ENCODE results near the gene RABIF. TPM values are rescaled to one million over a fixed set of nuclear protein-coding genes. Genes with fewer than 3 reads are reported as not detected.
"Not testable (repeated sequence)": the region's sequence is repeated elsewhere in the genome, so short reads cannot be mapped to it uniquely, and the experiment has no call there.

The RABIF gene
- total RNA-seq, 2 experiments from 2014 or later, result 7.8 TPM

- Histone ChIP-seq H3K27ac (ENCODE audit: low read depth, low read length, poor library complexity, severe bottlenecking) (no peak overlapping the region), H2AFZ (ENCODE audit: low read length) (no peak overlapping the region), H3K36me3 (ENCODE audit: insufficient read depth, low read length) (peaks cover 90% of the 10 kb centered on the region), H4K20me1 (ENCODE audit: insufficient read depth, low read length) (no peaks in the 10 kb centered on the region), H3K4me1 (ENCODE audit: insufficient read depth, low read length, poor library complexity, severe bottlenecking) (no peaks in the 10 kb centered on the region), H3K9me3 (ENCODE audit: low read length) (no peaks in the 10 kb centered on the region), H3K79me2 (ENCODE audit: insufficient read depth, low read depth, low read length) (no peaks in the 10 kb centered on the region), H3K4me3 (ENCODE audit: low read depth, low read length, poor library complexity, severe bottlenecking) (no peak overlapping the region), H3K9me2 (ENCODE audit: insufficient read depth, low read length) (no peaks in the 10 kb centered on the region), H3K4me2 (ENCODE audit: low read length) (no peak overlapping the region)
- TF ChIP-seq CTCF (conservative IDR thresholded peaks at IDR 0.05; ENCODE audit: low read length) (no peak), EZH2phosphoT487 (IDR thresholded peaks at IDR 0.05; ENCODE audit: borderline replicate concordance, low read depth, low read length) (no peak)
- BruUV-seq (replicated peaks), result TSS peak; percentile 33
- intact Hi-C loops (cut with micrococcal nuclease; ENCODE audit: unreplicated experiment), result no loop called here
- ChIA-PET CTCF (ENCODE audit: unreplicated experiment) (no interaction called here), POLR2A (interaction anchor here (0.6 to 1.7 kb wide), 2 partner anchors 21 to 71 kb away, joined by 3 to 4 read pairs; partner anchors contain the start of gene RABIF)
- no peak for DNase-seq (ENCODE audit: low spot score)
Measured at GRCh38 chr1:202909494-202909893, 20.5 kb upstream of the RABIF start.

- CTCF ChIA-PET (ENCODE audit: unreplicated experiment), result no interaction called here
- Histone ChIP-seq H4K20me1 (ENCODE audit: insufficient read depth, low read length) (no peaks in the 10 kb centered on the region), H3K9me3 (ENCODE audit: low read length) (no peaks in the 10 kb centered on the region), H3K79me2 (ENCODE audit: insufficient read depth, low read depth, low read length) (no peaks in the 10 kb centered on the region), H2AFZ (ENCODE audit: low read length) (no peak overlapping the region), H3K4me3 (ENCODE audit: low read depth, low read length, poor library complexity, severe bottlenecking) (no peak overlapping the region), H3K9me2 (ENCODE audit: insufficient read depth, low read length) (no peaks in the 10 kb centered on the region), H3K4me1 (ENCODE audit: insufficient read depth, low read length, poor library complexity, severe bottlenecking) (no peaks in the 10 kb centered on the region), H3K27ac (ENCODE audit: low read depth, low read length, poor library complexity, severe bottlenecking) (no peak overlapping the region), H3K4me2 (ENCODE audit: low read length) (no peak overlapping the region), H3K36me3 (ENCODE audit: insufficient read depth, low read length) (peaks cover 90% of the 10 kb centered on the region)
- TF ChIP-seq EZH2phosphoT487 (IDR thresholded peaks at IDR 0.05; ENCODE audit: borderline replicate concordance, low read depth, low read length) (no peak), CTCF (conservative IDR thresholded peaks at IDR 0.05; ENCODE audit: low read length) (no peak)
- no peak for DNase-seq (ENCODE audit: low spot score)
- POLR2A ChIA-PET, result interaction anchor here (1.7 kb wide), 1 partner anchor 20 kb away, joined by 4 read pairs; the partner anchor contains the start of gene RABIF
- no TSS peak for BruUV-seq (replicated peaks)
- intact Hi-C loops (cut with micrococcal nuclease; ENCODE audit: unreplicated experiment), result no loop called here
Measured at GRCh38 chr1:202908998-202909397, 20.0 kb upstream of the RABIF start.

GRCh38 chr1:202905331-202905730 is 16.4 kb upstream of the RABIF start:
- Histone ChIP-seq H4K20me1 (ENCODE audit: insufficient read depth, low read length) (no peaks in the 10 kb centered on the region), H3K79me2 (ENCODE audit: insufficient read depth, low read depth, low read length) (no peaks in the 10 kb centered on the region), H3K4me2 (ENCODE audit: low read length) (no peak overlapping the region), H3K27ac (ENCODE audit: low read depth, low read length, poor library complexity, severe bottlenecking) (no peak overlapping the region), H3K9me3 (ENCODE audit: low read length) (no peaks in the 10 kb centered on the region), H2AFZ (ENCODE audit: low read length) (no peak overlapping the region), H3K4me1 (ENCODE audit: insufficient read depth, low read length, poor library complexity, severe bottlenecking) (no peaks in the 10 kb centered on the region), H3K36me3 (ENCODE audit: insufficient read depth, low read length) (peaks cover 90% of the 10 kb centered on the region), H3K4me3 (ENCODE audit: low read depth, low read length, poor library complexity, severe bottlenecking) (no peak overlapping the region), H3K9me2 (ENCODE audit: insufficient read depth, low read length) (no peaks in the 10 kb centered on the region)
- no peak for DNase-seq (ENCODE audit: low spot score)
- no TSS peak for BruUV-seq (replicated peaks)
- ChIA-PET CTCF (ENCODE audit: unreplicated experiment) (no interaction called here), POLR2A (no interaction called here)
- TF ChIP-seq EZH2phosphoT487 (IDR thresholded peaks at IDR 0.05; ENCODE audit: borderline replicate concordance, low read depth, low read length) (no peak), CTCF (conservative IDR thresholded peaks at IDR 0.05; ENCODE audit: low read length) (no peak)
- intact Hi-C loops (cut with micrococcal nuclease; ENCODE audit: unreplicated experiment), result no loop called here

- peaks cover 89% of the 10 kb centered on the region for H3K36me3 ChIP-seq (ENCODE audit: insufficient read depth, low read length)
- H3K4me3 ChIP-seq (ENCODE audit: low read depth, low read length, poor library complexity, severe bottlenecking); H3K4me1 ChIP-seq (ENCODE audit: insufficient read depth, low read length, poor library complexity, severe bottlenecking); H3K79me2 ChIP-seq (ENCODE audit: insufficient read depth, low read depth, low read length); H4K20me1 ChIP-seq (ENCODE audit: insufficient read depth, low read length); H2AFZ ChIP-seq (ENCODE audit: low read length); DNase-seq (ENCODE audit: low spot score); CTCF ChIA-PET (ENCODE audit: unreplicated experiment); H3K9me2 ChIP-seq (ENCODE audit: insufficient read depth, low read length); H3K27ac ChIP-seq (ENCODE audit: low read depth, low read length, poor library complexity, severe bottlenecking); H3K9me3 ChIP-seq (ENCODE audit: low read length); intact Hi-C loops (cut with micrococcal nuclease; ENCODE audit: unreplicated experiment); BruUV-seq (replicated peaks); H3K4me2 ChIP-seq (ENCODE audit: low read length): not testable (repeated sequence)
- POLR2A ChIA-PET, result interaction anchor here (0.6 to 0.8 kb wide), 3 partner anchors 9 to 24 kb away, joined by 3 to 6 read pairs (median 3); partner anchors contain the start of gene KLHL12
Measured at GRCh38 chr1:202903808-202904207, 14.9 kb upstream of the RABIF start.

All from OCI-LY7 (cell line).